NCI-H1092 treated with DMSO at 0.1 percent for 48 hours (cell line): ENCODE data around the gene HBQ1.
A peak's percentile ranks its signal among the peaks of the same experiment; 100 is the strongest.
"Not testable (repeated sequence)": the region's sequence is repeated elsewhere in the genome, so short reads cannot be mapped to it uniquely, and the experiment has no call there.

Source experiments
- DNase-seq: peaks from one replicate; lab custom pipeline; 2025; lab: John Stamatoyannopoulos, UW

Gene HBQ1

GRCh38 chr16:176006-176405 lies 4.3 kb upstream of the HBQ1 start:
- not testable (repeated sequence) for DNase-seq

GRCh38 chr16:176477-177382 lies 3.5 kb upstream of the HBQ1 start, which contains the start of gene HBA1:
Gene HBA1 (plus strand): TSS chr16:176680. CDS start chr16:176717, 37 bp downstream.
- DNase-seq, result not testable (repeated sequence)

GRCh38 chr16:177394-177822 lies 2.9 kb upstream of the HBQ1 start:
- DNase-seq, result peak; percentile 95

- DNase-seq, result no peak
Measured at GRCh38 chr16:177981-178667, 2.1 kb upstream of the HBQ1 start.

GRCh38 chr16:178668-179015 lies 1.6 kb upstream of the HBQ1 start:
- DNase-seq, result no peak

- no peak for DNase-seq
Measured at GRCh38 chr16:179211-180092, 807 bp upstream of the HBQ1 start.

- peak; percentile 69 for DNase-seq
Measured at GRCh38 chr16:180681-181564, 664 bp downstream of the HBQ1 start.

GRCh38 chr16:181565-182021 lies 1.3 kb downstream of the HBQ1 start:
- no peak for DNase-seq

- DNase-seq, result no peak
Measured at GRCh38 chr16:183005-183404, 2.7 kb downstream of the HBQ1 start.

DNA sequence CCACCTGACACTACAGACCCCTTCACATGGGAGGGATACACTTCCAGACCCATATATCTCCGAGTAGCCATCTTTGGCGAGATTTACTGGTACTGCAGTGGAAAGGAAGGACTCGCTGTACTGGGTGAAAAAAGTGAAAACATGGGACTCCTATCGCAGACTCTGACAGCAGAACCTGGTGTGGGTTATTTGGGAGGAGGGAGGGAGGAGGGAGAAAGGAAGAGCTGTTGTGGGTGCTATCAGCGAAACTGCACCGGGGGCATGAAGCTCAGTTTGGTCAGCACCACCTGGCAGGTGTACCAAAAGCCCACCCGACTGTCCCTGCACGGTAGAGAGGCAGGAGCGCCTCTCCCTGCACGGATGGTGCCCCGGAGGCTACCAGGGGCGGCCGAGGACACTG lies 5.0 kb downstream of the HBQ1 start:
- no peak for DNase-seq

DNA sequence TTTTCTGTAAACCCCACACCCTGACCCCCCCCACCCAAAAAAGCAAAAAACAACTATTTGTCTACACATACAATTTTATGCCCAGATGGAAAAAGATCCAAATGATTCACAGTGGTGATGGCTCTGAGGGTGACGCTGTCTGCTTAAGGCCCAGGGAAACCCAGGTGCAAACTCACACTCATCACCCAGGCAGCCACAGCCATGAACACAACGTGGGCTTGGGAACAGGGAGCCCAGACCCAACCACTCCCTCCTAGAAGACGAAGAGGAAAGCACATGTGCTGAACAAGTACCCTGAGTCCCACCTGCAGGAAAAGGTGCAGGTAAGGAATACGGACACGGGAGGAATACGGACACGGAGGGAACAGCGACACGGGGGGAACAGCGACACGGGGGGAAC lies 5.4 kb downstream of the HBQ1 start:
- DNase-seq, result no peak

DNA sequence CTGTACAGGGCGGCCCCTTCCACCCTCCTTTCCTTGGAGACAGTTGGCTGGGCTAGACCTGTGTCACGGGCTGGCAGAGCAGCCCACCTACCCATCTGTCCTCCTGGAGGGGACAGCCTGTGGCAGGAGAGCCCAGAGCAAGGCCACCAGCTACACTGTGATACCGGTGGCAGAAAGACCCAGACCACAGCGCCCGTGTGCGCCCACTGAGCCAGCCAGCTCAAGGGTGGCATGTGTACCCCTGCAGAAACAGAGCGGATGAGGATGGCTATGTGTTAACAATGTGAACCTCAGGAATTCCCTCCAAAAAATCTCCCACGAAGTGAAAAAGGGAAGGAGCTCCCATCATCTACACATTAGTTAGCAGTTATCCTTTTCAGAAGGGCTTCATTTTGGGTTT lies 7.1 kb downstream of the HBQ1 start:
- no peak for DNase-seq

DNA sequence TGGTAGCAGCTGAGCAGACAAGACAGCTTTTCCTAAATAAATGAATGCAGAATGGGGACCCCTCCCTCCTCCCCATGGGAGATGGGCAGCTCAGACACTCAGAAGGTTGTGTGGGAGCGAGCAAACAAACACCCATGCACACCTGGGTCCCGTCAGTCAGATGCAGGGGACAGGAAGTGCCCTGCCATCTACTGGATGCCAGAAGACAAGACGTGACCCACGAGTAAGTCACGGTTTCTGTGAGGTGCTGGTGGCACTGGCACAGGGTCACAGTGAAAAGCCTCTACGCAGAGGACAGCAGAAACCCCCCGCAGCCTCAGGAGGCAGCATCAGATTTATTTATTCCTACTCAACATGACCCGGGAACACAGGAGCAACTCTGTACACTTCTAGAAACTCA lies 8.4 kb downstream of the HBQ1 start:
- no peak for DNase-seq

GRCh38 chr16:189604-190186 lies 9.4 kb downstream of the HBQ1 start:
- DNase-seq, result no peak

GRCh38 chr16:191831-192230 lies 11.6 kb downstream of the HBQ1 start:
- no peak for DNase-seq

DNA sequence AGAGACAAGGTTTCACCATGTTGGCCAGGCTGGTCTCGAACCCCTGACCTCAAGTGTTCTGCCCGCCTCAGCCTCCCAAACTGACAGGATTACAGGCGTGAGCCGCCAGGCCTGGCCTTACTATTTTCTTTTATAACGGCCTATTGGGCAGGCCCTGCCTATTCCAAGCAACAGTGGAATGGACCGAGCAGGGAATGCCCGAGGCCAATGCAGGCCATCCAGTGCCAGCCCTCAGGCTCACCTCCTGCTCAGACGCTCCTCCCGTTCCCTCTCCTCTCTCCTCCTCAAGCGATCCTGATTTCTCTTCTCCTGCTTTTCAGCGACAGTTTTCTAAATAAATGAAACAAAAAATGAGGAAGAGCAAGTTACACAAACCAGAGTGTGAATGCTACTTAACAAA lies 12.4 kb downstream of the HBQ1 start:
- DNase-seq, result no peak

- no peak for DNase-seq
Measured at GRCh38 chr16:193441-193840, 13.2 kb downstream of the HBQ1 start.

DNA sequence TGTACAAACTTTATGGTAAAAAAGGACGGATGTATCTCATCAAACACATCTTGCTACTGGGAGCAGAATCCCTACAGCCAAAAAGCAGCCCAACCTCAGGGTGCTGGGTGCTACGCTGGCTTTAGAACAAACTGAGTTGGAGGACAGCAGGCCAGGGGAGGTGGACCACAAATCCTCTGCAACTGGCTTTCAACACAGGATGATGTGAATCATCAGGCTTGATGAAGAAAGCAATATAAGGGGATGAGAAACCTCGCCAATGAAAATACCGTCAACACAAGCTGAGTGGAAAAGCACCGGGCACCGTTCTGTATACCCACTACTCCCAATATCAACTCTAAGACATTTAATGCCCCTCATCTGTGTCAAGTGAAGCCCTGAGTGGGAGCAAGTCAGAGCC lies 14.3 kb downstream of the HBQ1 start:
- DNase-seq, result no peak

GRCh38 chr16:200388-200787 lies 20.1 kb downstream of the HBQ1 start:
- no peak for DNase-seq

DNA sequence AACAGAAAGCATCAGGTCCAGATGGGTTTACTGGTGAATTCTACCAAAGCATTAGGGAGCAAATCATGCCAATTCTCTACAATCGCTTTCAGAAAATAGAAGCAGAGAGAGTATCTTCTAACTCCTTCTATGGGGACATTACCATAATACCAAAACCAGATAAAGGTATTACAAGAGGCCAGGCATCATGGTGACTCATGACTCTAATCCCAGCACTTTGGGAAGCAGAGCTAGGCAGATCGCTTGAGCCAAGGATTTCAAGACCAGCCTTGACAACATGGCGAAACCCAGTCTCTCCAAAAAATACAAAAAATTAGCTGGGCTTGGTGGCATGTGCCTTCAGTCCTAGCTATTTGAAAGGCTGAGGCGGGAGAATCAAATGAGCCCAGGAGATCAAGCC lies 23.0 kb downstream of the HBQ1 start:
- DNase-seq, result no peak

GRCh38 chr16:204046-204445 lies 23.8 kb downstream of the HBQ1 start:
- DNase-seq, result not testable (repeated sequence)
